Left ventricle myocardium inferior (tissue), 1 donor: Measurements from ENCODE around the gene ASAP3. TPM values are rescaled to one million over a fixed set of nuclear protein-coding genes. Genes with fewer than 3 reads are reported as not detected.

Experiments used
- DNase-seq: peaks from one replicate; pipeline ENCODE4 v3.0.0-alpha.2; 2020
- H3K27ac ChIP-seq: fragments of 200-600 bp; replicated peaks from 2 replicates; pipeline ENCODE4 v1.8.0; 2021
- H3K27me3 ChIP-seq: fragments of 200-600 bp; 2 replicates; pipeline ENCODE4 v1.8.0; 2021; ENCODE audit warnings: low read depth
- H3K36me3 ChIP-seq: fragments of 200-600 bp; 2 replicates; pipeline ENCODE4 v1.8.0; 2021
- H3K4me1 ChIP-seq: fragments of 200-600 bp; 2 replicates; pipeline ENCODE4 v1.8.0; 2021
- H3K4me3 ChIP-seq: fragments of 200-600 bp; 2 replicates; pipeline ENCODE4 v1.8.0; 2021; ENCODE audit warnings: mild to moderate bottlenecking, moderate library complexity
- H3K9me3 ChIP-seq: fragments of 200-600 bp; replicated peaks from 2 replicates; pipeline ENCODE4 v1.8.0; 2021
- CTCF ChIP-seq: fragments of 200-600 bp; IDR thresholded peaks from 2 replicates; pipeline ENCODE4 v1.8.0; 2021; ENCODE audit warnings: antibody characterized with exemption, mild to moderate bottlenecking, borderline replicate concordance
- intact Hi-C: fragments of 100-400 bp; cut with micrococcal nuclease; formaldehyde crosslinking; loops from one replicate; pipeline ENCODE4 v1.11.0; 2022
- total RNA-seq: library from RNA; stranded (reverse); fragmentation: NEBNext Ultra II Directional; extraction: Animal tissue kit (Norgen Biotek cat#: 25700); gene quantifications from one replicate; pipeline ENCODE4 v1.2.1, GENCODE V29; 2021
- donor health status: DM: no; HTN: yes; CAD: no; lungs with severe emphysema.

The ASAP3 gene
- total RNA-seq, 1 donor from 2014 or later: 44.4 TPM

- DNase-seq: no peak
- peaks cover 29% of the 10 kb centered on the region for H3K4me1 ChIP-seq
- H3K27ac ChIP-seq: no peak overlapping the region
- peaks cover 22% of the 10 kb centered on the region for H3K27me3 ChIP-seq
- no peaks in the 10 kb centered on the region for H3K9me3 ChIP-seq
- H3K4me3 ChIP-seq: no peak overlapping the region
- no peak for TF ChIP-seq CTCF
- H3K36me3 ChIP-seq: no peaks in the 10 kb centered on the region
- intact Hi-C loops: no loop called here
These were observed 42.5 kb upstream of the ASAP3 start for GRCh38 chr1:23526329-23527041.

- H3K27me3 ChIP-seq: peaks cover 21% of the 10 kb centered on the region
- H3K27ac ChIP-seq: no peak overlapping the region
These were observed 41.7 kb upstream of the ASAP3 start for GRCh38 chr1:23525558-23526250.

GRCh38 chr1:23524716-23525401 is 40.9 kb upstream of the ASAP3 start:
- H3K27ac ChIP-seq: no peak overlapping the region
- peaks cover 15% of the 10 kb centered on the region for H3K4me1 ChIP-seq

More at GRCh38 chr1:23525558-23526250, 41.7 kb upstream of the ASAP3 start:
- Histone ChIP-seq H3K4me3 (no peak overlapping the region), H3K36me3 (no peaks in the 10 kb centered on the region), H3K4me1 (peaks cover 24% of the 10 kb centered on the region), H3K9me3 (no peaks in the 10 kb centered on the region)
- DNase-seq: no peak
- TF ChIP-seq CTCF: no peak
- intact Hi-C loops: no loop called here

GRCh38 chr1:23524163-23524562 is 40.2 kb upstream of the ASAP3 start:
- DNase-seq: no peak
- H3K4me1 ChIP-seq: peaks cover 15% of the 10 kb centered on the region
- no peak overlapping the region for H3K4me3 ChIP-seq
- H3K27ac ChIP-seq: no peak overlapping the region
- H3K9me3 ChIP-seq: no peaks in the 10 kb centered on the region
- H3K27me3 ChIP-seq: peaks cover 5% of the 10 kb centered on the region
- no peak for TF ChIP-seq CTCF
- intact Hi-C loops: no loop called here
- H3K36me3 ChIP-seq: no peaks in the 10 kb centered on the region

More at GRCh38 chr1:23524716-23525401, 40.9 kb upstream of the ASAP3 start:
- TF ChIP-seq CTCF: no peak
- Histone ChIP-seq H3K9me3 (no peaks in the 10 kb centered on the region), H3K36me3 (no peaks in the 10 kb centered on the region), H3K27me3 (peaks cover 12% of the 10 kb centered on the region), H3K4me3 (no peak overlapping the region)
- intact Hi-C loops: no loop called here
- no peak for DNase-seq

- intact Hi-C loops: no loop called here
- no peak overlapping the region for H3K27ac ChIP-seq
- no peak overlapping the region for H3K4me3 ChIP-seq
- H3K27me3 ChIP-seq: peaks cover 1% of the 10 kb centered on the region
- DNase-seq: no peak
- H3K36me3 ChIP-seq: no peaks in the 10 kb centered on the region
- no peaks in the 10 kb centered on the region for H3K4me1 ChIP-seq
- no peak for TF ChIP-seq CTCF
- H3K9me3 ChIP-seq: no peaks in the 10 kb centered on the region
These were observed 38.4 kb upstream of the ASAP3 start for GRCh38 chr1:23522244-23522982.
